GM18505 (cell line): ENCODE data around the gene ADCY7.

ENCODE experiments used
- ATAC-seq: cut with Tn5 transposase; IDR thresholded peaks from one replicate; pipeline ENCODE4 v1.9.1; 2021; ENCODE audit not compliant: unreplicated experiment
- POLR2A ChIP-seq: IDR thresholded peaks from 4 replicates; pipeline ENCODE4 v1.6.1; 2011; ENCODE audit warnings: borderline replicate concordance; ENCODE audit not compliant: insufficient read depth, insufficient read length; ENCODE audit errors: extremely low read depth

Gene ADCY7

DNA sequence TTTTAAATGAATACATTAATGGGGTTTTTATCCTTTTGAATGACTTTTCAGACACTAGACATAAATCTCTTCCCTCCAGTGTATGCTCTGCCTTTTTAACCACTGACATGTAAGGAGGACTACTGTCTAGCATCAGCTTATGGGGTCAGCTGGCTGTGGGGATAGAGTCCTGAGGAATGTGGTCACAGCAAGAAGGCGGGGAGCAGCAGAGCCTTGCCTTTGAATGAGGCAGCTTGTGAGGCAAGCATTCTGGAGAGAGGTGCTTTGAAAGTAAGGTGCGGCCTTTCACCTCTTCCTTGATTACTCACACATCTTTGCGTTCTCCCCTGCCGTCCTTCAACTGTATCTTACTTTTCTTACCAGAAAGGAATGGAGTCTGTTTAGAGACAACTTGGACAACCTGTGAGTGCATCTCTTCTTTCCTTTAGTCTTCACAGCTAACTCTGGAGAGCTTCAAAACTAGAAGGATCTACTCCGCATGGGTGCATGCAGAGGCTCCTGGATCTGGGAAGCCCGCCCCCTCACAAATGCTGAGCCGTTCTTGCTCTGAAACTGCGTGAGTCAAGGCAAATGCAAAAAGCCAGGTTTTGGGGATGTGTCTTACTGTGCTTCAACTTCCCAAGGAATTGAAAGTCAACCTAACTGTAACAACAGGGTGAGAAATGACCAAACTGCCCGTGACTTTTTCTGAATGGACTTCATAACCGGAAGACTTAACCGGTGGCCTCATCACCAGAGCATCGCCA lies 49.9 kb downstream of the ADCY7 start:
- no peak for ATAC-seq
- no peak for TF ChIP-seq POLR2A

DNA sequence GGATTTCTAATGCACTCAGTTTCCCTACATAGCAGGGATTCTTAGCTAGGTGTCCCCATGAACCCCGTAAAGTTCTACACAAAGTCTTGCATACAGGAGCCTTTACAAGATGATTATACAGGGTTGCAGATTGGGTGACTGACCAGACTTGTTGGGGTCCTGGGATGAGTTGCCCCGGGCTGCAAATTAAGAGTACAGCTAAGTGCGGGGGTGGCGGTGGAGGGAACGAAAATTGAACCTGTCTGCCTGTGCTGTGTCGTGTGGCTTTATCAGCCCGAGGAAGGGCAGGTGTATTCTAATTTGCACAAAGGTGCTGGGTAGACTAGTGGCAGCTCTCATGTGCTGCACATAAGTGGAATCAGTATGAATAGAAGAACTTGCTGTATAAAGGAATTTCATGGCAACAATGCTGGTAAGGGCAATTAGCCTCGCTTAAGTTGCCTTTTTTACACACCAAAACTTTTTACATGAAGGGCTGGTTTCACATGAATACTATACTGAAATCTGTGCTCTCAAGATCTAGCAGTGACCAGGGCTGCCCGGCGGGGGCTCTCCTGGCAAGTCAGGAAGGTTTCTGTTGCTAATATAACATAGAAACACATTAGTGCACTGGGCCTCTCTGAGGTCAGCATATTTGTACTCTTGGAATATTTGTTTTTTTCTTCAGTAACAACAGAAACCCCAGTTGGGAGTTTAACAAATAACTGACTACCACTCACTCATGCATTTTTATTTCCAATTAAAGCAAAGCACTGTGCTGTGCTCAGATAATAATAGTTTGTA lies 50.7 kb downstream of the ADCY7 start:
- no peak for ATAC-seq
- TF ChIP-seq POLR2A, result no peak

GRCh38 chr16:50318796-50319578 lies 52.6 kb downstream of the ADCY7 start:
- no peak for TF ChIP-seq POLR2A
- ATAC-seq, result no peak

GRCh38 chr16:50320310-50320709 lies 54.0 kb downstream of the ADCY7 start:
- ATAC-seq, result no peak
- no peak for TF ChIP-seq POLR2A

DNA sequence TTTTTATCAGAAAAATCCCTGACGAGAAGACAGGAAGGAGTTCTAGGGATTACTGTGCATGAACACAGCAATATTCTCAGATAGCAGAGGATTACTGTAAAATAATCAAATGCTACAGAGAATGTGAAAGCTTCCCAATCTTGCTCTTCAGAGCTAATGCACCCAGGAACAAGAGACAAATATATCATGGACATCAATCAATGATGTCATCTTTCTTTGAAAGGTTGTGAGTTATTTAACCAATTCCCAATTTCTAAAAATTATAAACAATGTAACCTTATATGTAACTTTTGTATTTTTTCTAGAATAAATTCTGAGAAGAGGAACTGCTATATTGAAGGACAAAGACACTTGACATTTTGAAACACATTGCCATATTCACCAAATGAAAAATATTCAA lies 56.0 kb downstream of the ADCY7 start:
- ATAC-seq, result no peak
- no peak for TF ChIP-seq POLR2A

GRCh38 chr16:50323335-50324011 lies 57.1 kb downstream of the ADCY7 start:
- no peak for TF ChIP-seq POLR2A
- ATAC-seq, result no peak

- ATAC-seq, result no peak
- TF ChIP-seq POLR2A, result peak; percentile 25
Measured at GRCh38 chr16:50324345-50324744, 58.0 kb downstream of the ADCY7 start.

GRCh38 chr16:50326264-50326663 lies 59.9 kb downstream of the ADCY7 start:
- TF ChIP-seq POLR2A, result no peak
- no peak for ATAC-seq

- ATAC-seq, result peak; percentile 53
- no peak for TF ChIP-seq POLR2A
Measured at GRCh38 chr16:50326835-50327465, 60.6 kb downstream of the ADCY7 start.

- no peak for ATAC-seq
- TF ChIP-seq POLR2A, result no peak
Measured at GRCh38 chr16:50329446-50330189, 63.3 kb downstream of the ADCY7 start.

GRCh38 chr16:50331570-50331969 lies 65.2 kb downstream of the ADCY7 start:
- no peak for TF ChIP-seq POLR2A
- ATAC-seq, result no peak

GRCh38 chr16:50332599-50332998 lies 66.2 kb downstream of the ADCY7 start:
- TF ChIP-seq POLR2A, result no peak
- ATAC-seq, result no peak
